HG03045 (cell line): ENCODE data around the gene DYNC1I2.
"Not testable (repeated sequence)": the region's sequence is repeated elsewhere in the genome, so short reads cannot be mapped to it uniquely, and the experiment has no call there.

Experiments used
- ATAC-seq: cut with Tn5 transposase; IDR thresholded peaks from one replicate; pipeline ENCODE4 v1.9.1; 2021; ENCODE audit warnings: mild to moderate bottlenecking, moderate library complexity; ENCODE audit not compliant: unreplicated experiment

The DYNC1I2 gene

DNA sequence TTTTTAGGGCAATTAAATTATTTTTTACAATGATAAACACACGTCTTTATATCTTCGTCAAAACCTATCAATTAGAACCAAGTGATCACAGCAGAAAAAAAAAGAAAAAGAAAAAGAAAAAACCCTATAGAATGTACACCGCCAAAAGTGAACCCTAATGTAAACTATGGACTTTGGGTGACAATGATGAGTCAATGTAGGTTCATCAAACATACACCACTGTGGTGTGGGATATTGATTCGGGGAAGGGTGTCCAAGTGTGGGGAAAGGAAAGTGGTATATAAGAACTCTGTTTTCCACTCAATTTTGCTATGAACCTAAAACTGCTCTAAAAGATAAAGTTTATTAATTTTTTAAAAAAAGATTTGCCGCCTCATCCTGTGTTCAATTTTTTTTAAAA, 85.1 kb downstream of the DYNC1I2 start:
- no peak for ATAC-seq

GRCh38 chr2:171774581-171774980, 87.3 kb downstream of the DYNC1I2 start:
- not testable (repeated sequence) for ATAC-seq

GRCh38 chr2:171778515-171778914, 91.2 kb downstream of the DYNC1I2 start:
- ATAC-seq: no peak

- ATAC-seq: no peak
Observed at GRCh38 chr2:171785450-171785849, 98.2 kb downstream of the DYNC1I2 start.

DNA sequence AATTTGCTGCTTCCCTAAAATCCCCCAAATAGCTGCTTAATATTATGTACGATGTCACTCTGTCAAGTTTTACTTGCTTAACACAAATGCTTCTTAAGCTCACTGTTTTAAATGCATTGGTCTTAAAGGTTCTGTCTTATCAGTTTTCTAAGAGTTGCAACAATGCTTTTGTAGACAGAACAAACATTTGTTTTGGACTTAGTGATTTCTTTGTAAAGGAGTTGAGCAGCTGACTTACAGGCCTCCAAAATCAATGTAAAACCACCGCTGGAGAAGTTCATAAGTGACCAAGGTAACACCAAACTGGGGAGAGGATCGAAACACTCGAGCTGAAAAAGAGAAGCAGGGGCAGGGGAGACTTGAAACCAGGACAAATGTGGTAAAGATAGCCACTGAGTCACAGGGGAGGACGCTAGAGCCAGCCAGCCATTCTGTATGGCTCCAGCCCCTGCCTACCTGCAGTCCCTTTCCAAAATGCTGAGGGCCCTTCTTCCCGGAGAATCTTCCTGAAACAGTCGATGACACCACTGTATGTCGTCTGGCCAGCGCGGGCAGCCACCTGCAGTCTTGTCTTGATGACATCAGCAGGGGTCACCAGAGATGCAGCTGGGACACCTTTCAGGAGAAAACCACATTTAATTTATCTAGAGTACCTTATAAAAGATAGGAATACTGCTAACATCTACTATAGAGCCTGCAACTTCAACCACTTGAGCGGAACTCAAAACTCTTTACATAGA, 100.2 kb downstream of the DYNC1I2 start:
- ATAC-seq: no peak

DNA sequence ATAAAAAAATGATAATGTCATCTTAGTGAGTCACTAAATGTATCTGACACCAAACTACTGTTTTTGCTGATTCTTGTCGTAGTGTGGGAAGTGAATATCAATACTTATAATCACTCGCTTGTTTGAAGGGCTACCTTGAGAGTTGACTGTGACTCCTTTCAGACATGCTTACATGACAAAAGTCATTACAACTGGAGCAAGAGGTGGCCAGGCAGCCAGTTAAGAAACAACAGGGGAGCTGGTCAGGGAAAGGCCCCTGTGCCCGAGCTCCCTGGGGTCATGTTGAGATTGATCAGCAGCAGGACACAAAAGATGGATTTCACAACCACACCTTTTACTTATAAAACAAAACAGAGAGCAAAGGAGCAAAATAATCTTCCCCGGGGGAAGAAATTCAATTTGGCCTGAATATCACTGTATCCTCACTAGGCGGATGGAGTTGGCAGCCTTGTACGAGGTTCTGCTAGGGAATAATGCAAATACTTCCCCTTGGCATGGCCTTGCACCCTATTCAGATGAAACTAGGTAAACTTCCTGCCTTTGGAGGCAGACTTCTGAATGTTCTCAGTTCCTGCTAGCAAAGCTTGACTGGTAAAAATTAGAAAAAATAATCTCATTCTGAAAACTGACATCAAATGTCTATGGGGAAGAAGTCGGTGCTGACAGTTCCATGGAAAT, 101.2 kb downstream of the DYNC1I2 start:
- ATAC-seq: no peak

DNA sequence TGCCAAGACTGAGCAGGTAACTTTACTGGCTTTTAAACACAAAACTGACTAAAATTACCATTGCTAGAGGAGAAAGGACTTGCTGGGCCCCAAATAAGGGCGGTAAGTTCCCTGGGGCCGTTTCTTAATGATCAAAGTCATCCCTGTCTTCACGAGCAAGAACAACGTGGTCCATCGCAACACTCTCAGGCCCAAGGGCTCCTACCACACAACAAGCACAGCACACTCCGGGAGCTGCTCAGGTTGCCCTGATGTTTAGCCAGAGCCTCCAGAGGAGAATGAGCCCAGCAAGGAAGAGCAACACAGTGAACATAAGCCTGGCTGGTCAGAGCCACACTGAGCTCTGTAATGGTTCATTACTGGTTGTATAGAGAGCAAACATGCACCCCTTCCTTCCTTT, 102.7 kb downstream of the DYNC1I2 start:
- no peak for ATAC-seq

GRCh38 chr2:171791361-171791760, 104.1 kb downstream of the DYNC1I2 start:
- no peak for ATAC-seq

- no peak for ATAC-seq
Observed at GRCh38 chr2:171792157-171792556, 104.9 kb downstream of the DYNC1I2 start.

DNA sequence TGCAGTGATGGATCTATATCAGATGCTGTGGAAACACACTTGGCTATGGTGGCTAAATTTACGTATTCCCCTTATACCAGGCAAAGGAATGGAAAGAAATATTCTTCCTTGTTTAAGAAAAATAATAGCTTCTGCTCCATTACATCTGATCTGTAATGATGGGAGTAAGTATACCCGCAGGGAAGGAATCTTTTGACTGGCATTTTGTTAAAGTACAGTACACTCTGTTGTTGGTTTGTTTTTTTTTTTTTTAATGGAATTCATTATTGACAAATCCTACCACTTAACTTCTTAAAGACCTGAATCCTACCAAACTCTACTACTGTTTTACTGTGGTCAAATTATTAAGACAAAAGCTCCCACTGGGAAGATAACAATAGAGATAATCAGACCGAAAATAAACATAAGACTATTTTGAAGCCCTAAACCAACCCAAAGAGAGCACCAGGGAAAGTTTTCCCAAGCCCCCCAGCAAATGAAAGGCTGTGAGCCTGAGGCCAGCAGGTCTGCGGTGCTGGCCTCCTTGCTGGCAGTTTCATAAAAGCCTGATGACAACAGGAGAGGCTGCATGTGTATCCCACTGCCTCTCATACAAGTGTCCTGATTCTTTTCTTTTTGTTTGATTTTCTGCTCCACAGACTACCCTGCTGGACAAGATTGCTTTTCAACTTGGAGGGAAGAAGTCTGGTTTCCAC, 105.8 kb downstream of the DYNC1I2 start:
- ATAC-seq: no peak

DNA sequence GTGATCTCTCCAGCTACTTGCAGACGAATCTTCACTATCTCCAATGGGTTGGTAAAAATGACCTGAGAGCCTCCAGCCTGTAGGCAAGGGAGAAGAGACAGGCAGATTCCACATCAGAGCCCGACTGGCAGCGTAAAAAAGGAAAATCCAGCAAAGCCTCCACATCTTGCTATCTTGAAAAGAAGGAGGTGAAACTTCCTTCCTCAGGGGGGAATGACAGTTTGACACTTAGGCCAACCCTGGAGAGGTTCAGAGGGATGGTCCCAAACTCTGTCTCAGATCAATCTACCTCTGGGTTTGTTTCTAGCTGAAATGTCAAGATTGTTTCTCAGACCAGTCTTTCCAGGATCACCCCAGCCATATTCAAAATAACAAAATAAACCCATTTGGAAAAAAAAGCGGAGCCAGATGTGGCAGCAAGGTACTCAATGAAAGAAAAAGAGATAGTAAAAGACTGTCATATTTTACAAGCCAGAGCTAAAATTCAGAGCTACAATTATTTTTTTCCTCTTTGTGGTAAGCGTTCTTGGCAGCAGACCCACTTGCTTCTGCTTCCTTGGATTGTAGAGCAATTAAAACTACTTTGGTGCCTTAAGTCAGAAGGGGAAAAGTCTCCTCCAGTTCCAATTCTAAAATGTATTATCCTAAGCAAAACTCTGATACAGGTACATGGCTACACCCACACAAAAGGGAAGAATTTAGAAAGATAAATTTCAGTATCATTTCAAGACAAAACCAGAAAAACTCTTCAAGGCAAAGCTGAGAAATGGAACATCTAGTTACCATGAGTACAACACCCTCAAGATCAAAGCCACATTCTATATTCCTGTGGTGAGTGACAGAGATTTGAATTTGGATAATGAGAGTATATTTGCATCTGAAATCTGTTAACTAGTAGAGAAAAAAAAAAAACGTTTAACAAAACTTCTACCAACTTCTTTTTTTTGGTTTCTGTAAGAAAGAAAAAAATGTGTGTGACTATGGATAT, 106.7 kb downstream of the DYNC1I2 start:
- ATAC-seq: no peak

DNA sequence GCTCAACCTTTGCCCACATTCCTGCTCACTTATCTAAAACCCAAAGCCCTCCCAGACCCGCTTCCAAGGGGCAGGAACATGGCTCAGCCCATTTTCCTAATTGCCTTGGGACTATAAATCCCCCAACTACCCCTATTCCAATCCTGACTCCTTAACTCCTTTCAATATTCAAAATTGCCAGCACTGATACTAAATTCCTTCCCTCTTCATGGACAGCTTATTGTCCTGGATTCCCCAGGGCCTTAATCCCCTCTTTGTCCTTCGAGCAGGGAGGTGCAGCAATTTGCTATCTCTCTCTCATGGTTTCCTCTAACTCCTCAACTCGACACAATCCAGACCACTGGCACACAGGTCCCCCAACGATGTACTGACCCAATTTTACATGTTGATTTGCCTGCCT, 107.6 kb downstream of the DYNC1I2 start:
- no peak for ATAC-seq
